H1 (cell line): ENCODE results near the gene ZNF311. TPM values are rescaled to one million over a fixed set of nuclear protein-coding genes. Genes with fewer than 3 reads are reported as not detected.

ENCODE experiments used
- CTCF ChIA-PET: fragments of 300-600 bp; sonication (Branson Sonifier 250); formaldehyde crosslinking; loops from one replicate; lab custom pipeline; 2021; ENCODE audit not compliant: partially characterized antibody; lab: Charles Lee
- POLR2A ChIA-PET: fragments of 300-600 bp; sonication (Branson Sonifier 250); formaldehyde crosslinking; loops from one replicate; lab custom pipeline; 2021; ENCODE audit warnings: inconsistent platforms; ENCODE audit not compliant: partially characterized antibody; lab: Charles Lee
- DNase-seq, 2 experiments: peaks; one replicate each; pipeline versions ENCODE4 v3.0.0 to v3.0.0-alpha.2; 2010 to 2022; ENCODE audit warnings: low spot score in 2 of 2, low read depth in 1 of 2, mixed read lengths in 1 of 2
- FAIRE-seq: peaks from 2 replicates; lab custom pipeline; 2011; peaks lifted over from hg19 to GRCh38; lab: Jason Lieb, UNC
- H2AFZ ChIP-seq: 2 replicates; pipeline ENCODE4 v1.8.1; 2012; ENCODE audit warnings: low read length, inconsistent platforms
- H2AK5ac ChIP-seq: 2 replicates; pipeline ENCODE4 v1.6.1; 2013; ENCODE audit warnings: low read depth, low read length
- H2BK120ac ChIP-seq: replicated peaks from 2 replicates; pipeline ENCODE3; 2013; ENCODE audit warnings: low read depth, low read length, inconsistent platforms
- H2BK12ac ChIP-seq: 2 replicates; pipeline ENCODE4 v1.6.1; 2013; ENCODE audit warnings: low read depth, low read length
- H2BK15ac ChIP-seq: 2 replicates; pipeline ENCODE4 v1.6.1; 2013; ENCODE audit warnings: low read length
- H2BK20ac ChIP-seq: 2 replicates; pipeline ENCODE4 v1.6.1; 2013; ENCODE audit warnings: low read length
- H2BK5ac ChIP-seq: 2 replicates; pipeline ENCODE4 v1.6.1; 2013; ENCODE audit warnings: low read depth, low read length
- H3K14ac ChIP-seq: 2 replicates; pipeline ENCODE4 v1.6.1; 2013; ENCODE audit warnings: inconsistent platforms; ENCODE audit not compliant: insufficient read length
- H3K18ac ChIP-seq: 2 replicates; pipeline ENCODE4 v1.6.1; 2013; ENCODE audit warnings: low read length; ENCODE audit errors: extremely low read depth
- H3K23ac ChIP-seq: 2 replicates; pipeline ENCODE4 v1.6.1; 2013; ENCODE audit warnings: inconsistent platforms; ENCODE audit not compliant: insufficient read length
- H3K23me2 ChIP-seq: 2 replicates; pipeline ENCODE4 v1.6.1; 2013; ENCODE audit warnings: low read depth, low read length
- H3K27ac ChIP-seq: 2 replicates; pipeline ENCODE4 v1.6.1; 2011; ENCODE audit warnings: low read depth, low read length, inconsistent platforms
- H3K27me3 ChIP-seq, 4 experiments: replicated peaks in 1 of 4; 1 replicate in 1 of 4; 2 replicates in 3 of 4; pipeline versions ENCODE4 v1.6.1 to v1.8.1; 2011 to 2013; ENCODE audit warnings: low read length in 3 of 4, mild to moderate bottlenecking in 3 of 4, inconsistent platforms in 2 of 4, mixed read lengths in 2 of 4, moderate library complexity in 1 of 4; ENCODE audit not compliant: control insufficient read depth in 3 of 4, insufficient read depth in 3 of 4; ENCODE audit errors: extremely low read depth in 1 of 4
- H3K36me3 ChIP-seq, 4 experiments: 2 replicates each; pipeline versions ENCODE4 v1.6.1 to v1.8.1; 2011 to 2013; ENCODE audit warnings: mild to moderate bottlenecking in 4 of 4, low read length in 3 of 4, moderate library complexity in 2 of 4, control low read depth in 1 of 4, inconsistent platforms in 1 of 4; ENCODE audit not compliant: insufficient read depth in 4 of 4, control insufficient read depth in 2 of 4
- H3K4ac ChIP-seq: replicated peaks from 2 replicates; pipeline ENCODE3; 2013; ENCODE audit warnings: low read length, low read depth, mixed read lengths, inconsistent platforms; ENCODE audit not compliant: insufficient read length
- H3K4me1 ChIP-seq, 4 experiments: replicated peaks in 1 of 4; 1 replicate in 1 of 4; 2 replicates in 3 of 4; pipeline versions ENCODE4 v1.6.1 to v1.8.1; 2011 to 2013; ENCODE audit warnings: low read length in 3 of 4, inconsistent platforms in 2 of 4, mixed read lengths in 1 of 4; ENCODE audit not compliant: insufficient read depth in 4 of 4, control insufficient read depth in 3 of 4
- H3K4me2 ChIP-seq, 2 experiments: 2 replicates each; pipeline versions ENCODE4 v1.6.1 to v1.8.1; 2011 to 2013; ENCODE audit warnings: low read depth in 2 of 2, low read length in 2 of 2, control low read depth in 1 of 2, inconsistent platforms in 1 of 2, mild to moderate bottlenecking in 1 of 2; ENCODE audit not compliant: insufficient read depth in 1 of 2
- H3K4me3 ChIP-seq, 4 experiments: fragments of 200-600, 300-600 bp in 1 of 4; sonication (generic), shearing (Covaris generic), sonication (Bioruptor Twin) in 1 of 4; 2 replicates each; pipeline versions ENCODE4 v1.5.1 to v1.8.1; 2011 to 2016; ENCODE audit warnings: low read length in 4 of 4, low read depth in 3 of 4, control low read depth in 2 of 4, inconsistent platforms in 2 of 4, mild to moderate bottlenecking in 2 of 4, mixed read lengths in 1 of 4, moderate library complexity in 1 of 4; ENCODE audit not compliant: insufficient read depth in 2 of 4; ENCODE audit errors: extremely low read depth in 1 of 4
- H3K56ac ChIP-seq: replicated peaks from 2 replicates; pipeline ENCODE3; 2013; ENCODE audit warnings: low read depth, mild to moderate bottlenecking, mixed read lengths, low read length, inconsistent platforms; ENCODE audit not compliant: insufficient read length
- H3K79me1 ChIP-seq: 2 replicates; pipeline ENCODE4 v1.6.1; 2013; ENCODE audit warnings: low read depth, low read length, control low read depth
- H3K79me2 ChIP-seq, 2 experiments: 2 replicates each; pipeline versions ENCODE4 v1.6.1 to v1.8.1; 2012 to 2013; ENCODE audit warnings: low read length in 2 of 2, mild to moderate bottlenecking in 2 of 2, inconsistent platforms in 1 of 2; ENCODE audit not compliant: insufficient read depth in 2 of 2, control insufficient read depth in 1 of 2
- H3K9ac ChIP-seq, 4 experiments: replicated peaks in 1 of 4; 1 replicate in 1 of 4; 2 replicates in 3 of 4; pipeline versions ENCODE4 v1.6.1 to v1.8.1; 2011 to 2013; ENCODE audit warnings: low read depth in 3 of 4, low read length in 3 of 4, control low read depth in 2 of 4, mild to moderate bottlenecking in 2 of 4, moderate library complexity in 2 of 4, inconsistent platforms in 1 of 4; ENCODE audit errors: extremely low read depth in 1 of 4
- H3K9me3 ChIP-seq, 2 experiments: 2 replicates each; pipeline versions ENCODE4 v1.6.1 to v1.8.1; 2012 to 2013; ENCODE audit warnings: mild to moderate bottlenecking in 2 of 2, moderate library complexity in 2 of 2, control low read depth in 1 of 2, inconsistent platforms in 1 of 2, low read depth in 1 of 2, low read length in 1 of 2, mixed read lengths in 1 of 2; ENCODE audit not compliant: insufficient read depth in 2 of 2
- H4K20me1 ChIP-seq, 2 experiments: replicated peaks in 1 of 2; 2 replicates each; pipeline versions ENCODE3 to v1.8.1; 2011 to 2013; ENCODE audit warnings: inconsistent platforms in 2 of 2, low read length in 2 of 2, mild to moderate bottlenecking in 1 of 2; ENCODE audit not compliant: insufficient read depth in 2 of 2, control insufficient read depth in 1 of 2
- H4K5ac ChIP-seq: 2 replicates; pipeline ENCODE4 v1.6.1; 2013; ENCODE audit warnings: low read length, low read depth, mixed read lengths, inconsistent platforms; ENCODE audit not compliant: insufficient read length
- H4K8ac ChIP-seq: 2 replicates; pipeline ENCODE4 v1.8.0; 2013; ENCODE audit warnings: mild to moderate bottlenecking, moderate library complexity, low read length, inconsistent platforms; ENCODE audit not compliant: insufficient read depth; ENCODE audit errors: extremely low read depth
- H4K91ac ChIP-seq: replicated peaks from 2 replicates; pipeline ENCODE3; 2013; ENCODE audit warnings: low read length, mixed read lengths, inconsistent platforms; ENCODE audit not compliant: insufficient read length
- WGBS, 2 experiments: shearing (Covaris generic) in 1 of 2; methylation state at CpG; one replicate each; pipeline versions ENCODE4 v1.1.6 to v1.1.7; 2013 to 2015; ENCODE audit warnings: low lambda C conversion rate in 2 of 2, mixed read lengths in 2 of 2, inconsistent platforms in 1 of 2, low coverage in 1 of 2, missing lambda C conversion rate in 1 of 2; ENCODE audit not compliant: insufficient replicate concordance in 2 of 2, insufficient coverage in 1 of 2, insufficient read length in 1 of 2; ENCODE audit errors: extremely low coverage in 1 of 2, missing lambda C conversion rate in 1 of 2; 5-methylcytosine and 5-hydroxymethylcytosine counted together
- polyA plus RNA-seq, 7 experiments: library from polyadenylated mRNA; depleted of rRNA in 3 of 7; stranded (reverse) in 5 of 7; unstranded in 2 of 7; fragments of >200 nt in 5 of 7; fragments of 200-250 nt in 2 of 7; gene quantifications; 1 replicate in 5 of 7; 2 replicates in 1 of 7; 4 replicates in 1 of 7; pipeline versions ENCODE4 v1.2.1 to v1.2.3, GENCODE V29; 2011 to 2013; ENCODE audit warnings: missing spikeins in 2 of 7, mixed read lengths in 2 of 7
- total RNA-seq: library from RNA; stranded (reverse); fragmentation: NEBNext Ultra II Directional; extraction: Animal tissue kit (Norgen Biotek cat#: 25700); gene quantifications from 2 replicates; pipeline ENCODE4 v1.2.1, GENCODE V29; 2021

Gene ZNF311
- total and polyA plus RNA-seq, 2 of the 8 experiments (the other 6 are each of a cell fraction or from before 2014, with no cell fraction given), result 1.9 to 4.2 TPM

GRCh38 chr6:28995093-28995650 is 9.9 kb downstream of the ZNF311 start:
- Histone ChIP-seq H4K5ac (no peak overlapping the region), H2BK20ac (no peak overlapping the region), H3K27me3 (no peaks in the 10 kb centered on the region), H2BK120ac (no peak overlapping the region), H3K79me1 (no peaks in the 10 kb centered on the region), H4K91ac (no peak overlapping the region), H3K4me3 (no peak overlapping the region), H2AFZ (no peak overlapping the region), H3K56ac (no peak overlapping the region), H2BK5ac (no peak overlapping the region), H2BK15ac (no peak overlapping the region), H3K9me3 (peaks cover 13 to 14% of the 10 kb centered on the region in 2 experiments; a peak in 3 of 4 replicates), H2BK12ac (no peak overlapping the region), H3K14ac (no peak overlapping the region), H3K23me2 (no peaks in the 10 kb centered on the region; the same call in 1 of the 2 replicates), H3K23ac (no peak overlapping the region), H3K18ac (no peak overlapping the region), H3K36me3 (peaks cover 0 to 18% (median 4%) of the 10 kb centered on the region in 4 experiments; a peak in 5 of 8 replicates), H3K4me2 (no peak overlapping the region), H3K9ac (no peak overlapping the region), H3K4ac (no peak overlapping the region), H4K8ac (no peak overlapping the region), H3K4me1 (no peaks in the 10 kb centered on the region), H4K20me1 (no peaks in the 10 kb centered on the region), H3K79me2 (no peaks in the 10 kb centered on the region), H2AK5ac (no peak overlapping the region), H3K27ac (no peak overlapping the region)
- ChIA-PET POLR2A (interaction anchor here (2.1 kb wide), 1 partner anchor 10 kb away, joined by 7 read pairs; the partner anchor contains the start of gene ZNF311), CTCF (no interaction called here)
- DNase-seq (no peak), FAIRE-seq (no peak)
- WGBS, 2 experiments, result 92% methylated on average over 8 of the region's 8 CpGs; no CpG with 5 or more reads in 1 of the 2 experiments
